GM21528 (cell line): ENCODE measurements around the gene LIMS2.

Experiments used
- ATAC-seq: cut with Tn5 transposase; IDR thresholded peaks from one replicate; pipeline ENCODE4 v1.9.1; 2021; ENCODE audit warnings: mild to moderate bottlenecking, moderate library complexity; ENCODE audit not compliant: unreplicated experiment, low FRiP score

The LIMS2 gene

GRCh38 chr2:127625572-127625951, 49.8 kb downstream of the LIMS2 start:
- ATAC-seq, result no peak

DNA sequence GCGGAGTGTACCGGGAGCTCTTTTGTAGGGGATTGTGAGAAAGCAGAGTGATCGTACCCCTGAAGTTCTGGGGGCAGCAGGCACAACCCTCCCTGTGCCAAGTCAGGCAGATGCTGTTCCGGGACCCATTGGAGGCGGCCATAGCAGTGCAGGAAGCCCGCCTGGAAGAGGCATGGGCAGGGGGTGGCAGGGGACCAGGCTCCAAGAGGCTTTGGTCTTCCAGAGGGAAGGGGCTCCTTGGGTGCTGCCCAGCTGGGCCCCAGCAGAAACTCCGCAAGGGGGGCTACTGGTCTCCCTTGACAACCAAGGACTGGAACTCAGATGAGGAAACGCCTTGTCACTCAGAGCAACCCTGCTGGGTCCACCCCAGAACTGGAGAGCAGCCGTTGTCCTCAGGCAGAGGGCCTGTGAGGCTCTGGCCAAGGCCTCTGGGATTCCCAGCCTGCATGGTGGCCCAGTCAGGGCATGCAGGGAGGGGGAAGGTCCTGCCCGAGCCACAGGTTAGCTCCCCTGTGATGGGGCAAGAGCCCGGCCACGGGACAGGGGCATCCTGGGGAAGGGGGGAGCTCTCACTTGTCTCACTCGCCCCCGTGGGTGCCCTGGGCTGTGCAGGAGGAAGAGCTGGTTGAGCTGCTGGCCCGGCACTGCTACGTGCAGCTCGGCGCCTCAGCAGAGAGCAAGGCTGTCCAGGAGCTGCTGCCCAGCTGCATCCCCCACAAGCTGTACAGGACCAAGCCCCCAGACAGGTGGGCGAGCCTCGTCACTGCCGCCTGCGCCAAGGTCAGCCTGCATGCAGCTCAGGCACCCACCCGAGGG, 50.4 kb downstream of the LIMS2 start:
- ATAC-seq, result no peak

DNA sequence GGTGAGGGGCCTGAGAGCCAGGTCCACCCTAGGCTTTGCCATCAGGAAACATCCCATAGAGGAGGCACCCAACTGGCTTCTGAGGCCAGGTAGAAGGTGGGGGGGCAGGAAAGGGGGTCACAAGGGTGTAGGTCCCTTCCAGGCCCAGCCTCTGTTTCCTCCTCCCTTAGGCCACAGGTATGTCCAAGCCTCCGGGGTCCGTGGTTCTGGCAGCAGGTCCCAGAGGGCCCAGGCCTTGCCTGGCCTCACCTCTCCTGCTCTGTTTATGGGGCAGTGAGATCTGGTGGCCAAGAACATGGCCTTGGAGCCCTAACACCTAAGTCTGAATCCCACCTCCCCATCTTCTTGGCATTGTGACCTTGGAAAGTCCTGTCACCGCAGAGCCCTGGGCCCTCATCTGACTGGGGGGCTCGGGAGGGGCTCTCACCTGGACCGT, 51.0 kb downstream of the LIMS2 start:
- ATAC-seq, result no peak

DNA sequence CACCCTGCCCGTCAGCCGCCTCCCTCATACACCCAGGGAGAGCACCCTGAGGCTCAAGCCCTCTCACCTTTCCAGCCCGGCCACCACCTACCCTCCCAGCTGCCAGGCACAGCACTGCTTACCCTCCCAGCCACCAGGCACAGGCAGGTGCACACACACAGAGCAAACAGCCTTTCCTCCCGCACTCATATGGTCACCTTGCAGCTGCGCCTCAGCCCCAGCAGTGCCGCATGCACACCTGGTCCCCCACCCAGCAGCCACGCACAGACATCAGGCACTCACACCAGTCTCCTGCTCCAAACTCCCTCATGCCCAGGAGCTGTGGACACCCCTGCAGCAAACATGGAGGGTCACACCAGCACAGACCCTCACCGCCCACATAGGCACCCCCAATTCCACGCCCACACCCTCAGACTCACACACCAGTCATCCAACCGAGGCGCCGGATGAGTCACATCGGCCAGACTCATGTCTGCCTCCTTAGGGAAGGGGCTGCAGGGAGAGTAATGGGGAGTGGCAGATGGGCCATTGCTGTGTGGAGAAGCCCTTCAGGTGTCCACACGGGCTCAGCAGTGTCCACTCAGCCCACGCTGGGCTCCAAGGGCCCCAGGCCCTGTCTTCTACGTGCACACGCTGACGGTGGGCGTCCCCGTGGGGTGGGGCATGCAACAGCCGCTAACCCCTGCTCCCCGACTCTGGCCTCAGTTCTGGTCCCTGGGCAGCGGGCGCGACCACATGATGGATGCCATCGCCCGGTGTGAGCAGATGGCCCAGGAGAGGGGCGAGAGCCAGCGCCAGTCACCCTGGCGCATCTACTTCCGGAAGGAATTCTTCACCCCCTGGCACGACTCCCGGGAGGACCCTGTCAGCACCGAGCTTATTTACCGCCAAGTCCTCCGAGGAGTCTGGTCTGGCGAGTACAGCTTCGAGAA, 51.7 kb downstream of the LIMS2 start:
- no peak for ATAC-seq

- no peak for ATAC-seq
Observed at GRCh38 chr2:127622561-127623387, 52.6 kb downstream of the LIMS2 start.

GRCh38 chr2:127621981-127622431, 53.3 kb downstream of the LIMS2 start:
- ATAC-seq, result no peak

DNA sequence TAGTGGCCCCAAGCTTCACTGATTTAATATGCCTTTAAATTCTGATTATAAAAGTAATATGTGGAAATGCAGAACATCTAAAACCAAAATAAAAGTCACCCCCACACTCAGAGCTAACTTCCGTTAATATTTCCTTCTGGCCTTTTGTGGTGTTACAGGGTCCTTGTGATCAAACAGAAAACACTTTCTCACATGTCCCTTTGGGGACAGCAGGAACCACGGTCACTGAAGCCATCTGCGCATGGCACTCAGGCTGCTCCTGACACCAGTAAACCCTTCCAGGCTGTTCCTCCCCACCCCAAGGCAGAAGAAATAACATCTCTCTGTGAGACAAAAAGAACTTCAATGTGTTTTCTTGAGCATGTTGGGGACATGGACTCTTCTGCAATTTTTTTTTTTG, 54.5 kb downstream of the LIMS2 start:
- no peak for ATAC-seq

DNA sequence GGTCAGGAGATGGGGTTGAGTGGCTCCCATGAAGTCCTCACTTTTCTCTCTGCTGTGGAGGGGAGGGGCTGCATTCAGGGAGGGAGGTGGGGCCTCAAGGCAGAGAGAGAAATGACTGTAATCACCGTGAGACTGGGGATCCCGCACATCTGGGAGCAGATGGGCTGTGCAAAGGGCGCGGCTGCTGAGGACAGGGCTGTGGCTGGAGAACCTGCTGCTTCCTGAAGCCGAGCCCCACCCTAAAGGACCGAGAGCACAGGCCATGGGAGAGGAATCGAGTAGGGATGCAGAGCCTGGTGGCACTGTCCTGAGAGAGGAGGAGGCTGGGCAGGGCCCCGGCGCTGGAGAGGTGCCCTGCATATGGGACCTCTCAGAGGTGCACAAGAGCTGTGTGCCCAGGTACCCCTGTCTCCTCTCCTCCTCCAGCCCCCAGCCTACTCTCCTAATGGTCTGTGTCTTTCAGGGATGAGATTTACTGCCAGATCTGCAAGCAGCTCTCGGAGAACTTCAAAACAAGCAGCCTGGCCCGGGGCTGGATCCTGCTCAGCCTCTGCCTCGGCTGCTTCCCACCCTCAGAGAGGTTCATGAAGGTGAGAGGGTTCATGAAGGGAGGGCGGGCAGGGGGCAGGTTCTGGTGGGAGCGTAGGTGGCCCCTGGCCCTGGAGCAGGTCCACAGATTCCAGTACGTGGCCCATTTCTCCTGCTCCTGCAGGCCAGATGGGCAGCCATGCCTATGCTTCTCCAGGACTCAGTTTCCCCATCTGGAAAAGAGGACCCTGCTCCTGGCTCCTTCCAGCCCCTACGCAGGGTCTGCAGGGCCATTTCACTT, 55.2 kb downstream of the LIMS2 start:
- no peak for ATAC-seq

DNA sequence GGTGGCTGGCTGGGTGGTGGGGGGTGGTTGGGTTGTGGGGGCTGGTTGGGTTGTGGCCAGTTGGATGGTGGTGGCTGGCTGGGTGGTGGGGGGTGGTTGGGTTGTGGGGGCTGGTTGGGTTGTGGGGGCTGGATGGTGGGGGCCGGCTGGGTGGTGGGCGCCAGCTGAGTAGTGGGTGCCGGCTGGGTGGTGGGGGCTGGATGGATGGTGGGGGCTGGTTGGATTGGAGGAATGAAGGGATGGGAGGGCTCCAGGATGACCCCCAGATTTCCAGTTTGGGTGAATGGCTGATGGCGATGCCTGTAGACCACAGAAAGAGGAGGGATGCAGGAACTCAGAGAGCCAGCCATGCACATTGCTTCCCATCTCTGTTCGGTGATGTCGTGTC, 56.1 kb downstream of the LIMS2 start:
- ATAC-seq, result no peak

GRCh38 chr2:127618551-127619202, 56.7 kb downstream of the LIMS2 start:
- no peak for ATAC-seq

- ATAC-seq, result no peak
Observed at GRCh38 chr2:127615511-127616166, 59.7 kb downstream of the LIMS2 start.

DNA sequence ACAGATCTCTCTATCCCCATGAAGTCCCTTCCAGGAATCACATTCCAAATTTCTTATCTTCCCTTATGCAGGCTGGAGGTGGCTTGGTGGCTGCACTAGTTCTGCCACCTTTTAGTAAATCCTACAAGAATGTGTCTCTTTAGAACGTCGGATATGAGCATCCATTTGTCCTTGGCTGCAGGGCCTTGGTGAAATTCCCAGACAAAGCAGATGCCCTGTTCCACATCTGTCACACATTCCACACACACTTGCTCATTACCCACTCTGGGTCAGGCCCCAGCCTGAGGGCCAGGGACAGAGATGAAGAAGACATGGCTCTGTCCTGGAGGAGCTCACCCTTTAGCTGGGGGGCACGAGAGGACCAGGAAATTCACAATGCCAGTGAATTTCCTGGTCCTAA, 60.6 kb downstream of the LIMS2 start:
- no peak for ATAC-seq

- ATAC-seq, result no peak
Observed at GRCh38 chr2:127614246-127614645, 61.1 kb downstream of the LIMS2 start.

- ATAC-seq, result no peak
Observed at GRCh38 chr2:127612111-127612822, 63.1 kb downstream of the LIMS2 start.

GRCh38 chr2:127611076-127611925, 64.0 kb downstream of the LIMS2 start:
- no peak for ATAC-seq

GRCh38 chr2:127610561-127610960, 64.8 kb downstream of the LIMS2 start:
- no peak for ATAC-seq

DNA sequence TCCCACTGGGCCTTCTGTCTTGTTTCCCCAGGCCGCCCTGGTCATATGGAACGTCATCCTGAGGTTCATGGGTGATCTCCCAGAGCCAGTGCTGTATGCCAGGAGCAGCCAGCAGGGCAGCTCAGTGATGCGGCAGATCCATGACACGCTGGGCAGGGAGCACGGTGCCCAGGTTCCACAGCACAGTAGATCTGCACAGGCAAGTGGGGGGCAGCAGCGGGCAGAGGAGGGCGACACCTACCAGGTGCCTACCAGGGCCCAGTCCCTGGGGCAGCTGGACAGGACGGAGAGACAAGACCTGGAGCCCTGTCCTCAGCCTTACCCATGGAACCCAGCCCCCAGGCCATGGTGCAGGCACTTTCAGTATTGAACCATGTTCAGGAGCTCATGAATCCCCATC, 65.5 kb downstream of the LIMS2 start:
- no peak for ATAC-seq
